ENCODE results near the gene AACS.
"Not testable (repeated sequence)": the region's sequence is repeated elsewhere in the genome, so short reads cannot be mapped to it uniquely, and the experiment has no call there.

Gene AACS

DNA sequence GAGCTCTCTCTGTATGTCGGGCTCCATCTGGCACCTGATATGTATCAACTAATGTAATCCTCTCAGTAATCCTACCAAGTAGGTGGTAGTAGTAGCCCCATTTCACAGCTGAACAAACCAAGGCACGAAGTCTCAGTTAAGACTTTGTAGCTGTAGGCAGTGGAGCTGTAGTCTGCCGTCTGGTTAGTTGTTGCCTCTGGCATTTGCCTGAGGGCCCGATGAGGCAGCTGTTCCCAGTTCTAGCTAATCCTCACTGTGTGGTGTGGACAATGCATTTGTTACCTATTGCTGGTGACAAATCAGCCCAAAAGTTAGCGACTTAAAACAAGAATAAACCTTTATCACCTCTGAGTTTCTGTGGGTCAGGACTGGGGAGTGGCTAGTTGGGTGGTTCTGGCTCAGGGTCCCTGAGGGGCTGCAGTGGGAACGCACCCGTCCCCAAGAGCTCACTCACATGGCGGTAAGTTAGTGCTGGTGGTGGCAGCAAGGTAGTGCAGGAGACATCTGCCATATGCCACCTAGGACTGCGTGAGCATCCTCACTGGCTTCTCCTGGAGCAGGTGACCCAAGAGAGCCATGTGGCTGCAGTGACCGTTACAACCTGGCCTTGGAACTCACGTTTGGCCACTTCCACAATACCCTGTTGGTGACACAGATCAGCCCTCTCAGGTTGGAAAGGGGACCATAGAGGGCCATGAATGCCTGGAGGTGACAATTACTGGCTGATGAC, 5.6 kb downstream of the AACS start:
- Mint-ChIP-seq H3K9me3 (no peaks in the 10 kb centered on the region), H3K27ac (no peak overlapping the region), H3K4me1 (peaks cover 20% of the 10 kb centered on the region), H3K4me3 (no peak overlapping the region), H3K27me3 (no peaks in the 10 kb centered on the region), H3K36me3 (ENCODE audit: low read depth) (peaks cover 3% of the 10 kb centered on the region)
- ATAC-seq (no peak), DNase-seq (no peak)

DNA sequence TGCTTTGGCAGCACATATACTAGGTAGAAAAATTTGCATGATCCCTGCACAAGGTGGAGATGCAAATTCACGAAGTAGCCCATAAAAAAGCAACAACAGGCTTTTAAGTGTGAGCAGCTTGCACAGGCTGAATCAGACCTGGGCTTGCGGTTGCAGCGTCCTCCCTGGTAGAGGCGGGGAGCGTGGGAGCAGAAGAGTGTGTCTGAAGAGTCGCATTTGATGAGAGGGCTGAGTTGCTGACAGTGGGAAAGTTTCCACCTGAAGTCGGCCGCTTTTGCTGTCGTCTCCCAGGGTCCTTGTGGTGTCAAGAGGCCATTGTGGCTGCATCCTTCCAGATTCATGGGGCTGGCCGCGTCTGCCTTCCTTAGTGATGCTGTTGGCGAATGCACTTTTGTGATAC, 6.2 kb downstream of the AACS start:
- Mint-ChIP-seq H3K4me3 (no peak overlapping the region), H3K9me3 (no peaks in the 10 kb centered on the region), H3K4me1 (peaks cover 18% of the 10 kb centered on the region), H3K36me3 (ENCODE audit: low read depth) (peaks cover 8% of the 10 kb centered on the region), H3K27me3 (no peaks in the 10 kb centered on the region), H3K27ac (no peak overlapping the region)
- ATAC-seq, result no peak
- no peak for DNase-seq

DNA sequence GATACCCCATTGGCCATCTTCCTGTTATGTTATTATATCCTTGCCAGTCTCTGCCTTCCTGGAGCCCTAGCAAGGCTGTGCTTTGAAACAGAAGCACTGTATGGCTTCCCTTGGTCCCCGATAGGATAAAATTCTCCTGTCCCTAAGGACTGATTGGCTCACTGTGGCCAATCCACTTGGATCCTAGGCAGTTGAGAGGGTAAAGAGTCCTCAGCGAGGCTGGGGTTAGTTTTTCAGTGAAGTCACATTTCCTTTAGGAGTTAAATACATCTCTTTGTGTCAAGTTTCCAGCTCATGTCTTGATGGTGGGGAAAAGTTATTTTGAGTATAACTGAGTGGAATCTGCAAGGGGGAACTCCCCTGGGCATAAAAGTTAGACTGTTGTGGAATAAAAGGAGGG, 7.3 kb downstream of the AACS start:
- no peak overlapping the region for H3K27ac Mint-ChIP-seq

DNA sequence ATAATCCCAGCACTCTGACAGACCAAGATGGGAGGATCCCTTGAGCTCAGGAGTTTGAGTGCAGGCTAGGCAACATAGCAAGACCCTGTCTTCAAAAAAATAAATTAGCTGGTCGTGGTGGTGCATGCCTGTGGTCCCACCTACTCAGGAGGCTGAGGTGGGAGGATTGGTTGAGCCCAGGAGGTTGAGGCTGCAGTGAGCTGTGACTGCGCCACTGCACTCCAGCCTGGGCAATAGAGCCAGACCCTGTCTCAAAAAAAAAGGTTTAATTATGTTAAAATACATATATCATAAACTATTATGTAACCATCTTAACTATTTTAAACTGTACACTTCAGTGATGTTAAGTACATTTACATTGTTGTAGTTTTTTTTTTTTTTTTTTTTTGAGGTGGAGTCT, 9.1 kb downstream of the AACS start:
- ATAC-seq; H3K27ac Mint-ChIP-seq; H3K36me3 Mint-ChIP-seq (ENCODE audit: low read depth); H3K27me3 Mint-ChIP-seq; H3K9me3 Mint-ChIP-seq; H3K4me3 Mint-ChIP-seq; DNase-seq: not testable (repeated sequence)
- H3K4me1 Mint-ChIP-seq, result peaks cover 11% of the 10 kb centered on the region

More for the DNA sequence above, 7.3 kb downstream of the AACS start:
- Mint-ChIP-seq H3K27me3 (no peaks in the 10 kb centered on the region), H3K9me3 (no peaks in the 10 kb centered on the region), H3K36me3 (ENCODE audit: low read depth) (peaks cover 8% of the 10 kb centered on the region), H3K4me3 (no peak overlapping the region), H3K4me1 (peaks cover 11% of the 10 kb centered on the region)
- no peak for DNase-seq
- ATAC-seq, result no peak

DNA sequence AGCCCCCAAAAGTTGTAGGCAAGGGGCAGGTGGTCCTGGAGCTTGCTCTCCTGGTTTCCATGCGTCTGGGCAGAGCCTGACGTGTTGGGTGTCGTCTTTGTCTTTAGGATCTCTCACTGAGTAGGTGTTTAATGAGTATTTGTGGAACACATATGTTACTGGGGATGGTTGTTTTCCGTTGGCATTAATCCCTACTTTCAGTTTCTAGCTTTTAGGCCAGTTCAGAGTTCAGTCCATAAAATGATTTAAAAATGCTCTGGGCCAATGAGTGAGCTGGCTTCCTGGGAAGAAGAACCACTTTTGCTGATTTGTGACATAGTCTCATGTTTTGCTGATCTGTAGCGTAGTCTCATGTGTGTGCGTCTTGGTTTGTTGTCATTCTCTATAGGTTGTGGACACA, 10.9 kb downstream of the AACS start:
- H3K27me3 Mint-ChIP-seq, result no peaks in the 10 kb centered on the region
- H3K36me3 Mint-ChIP-seq (ENCODE audit: low read depth), result peaks cover 10% of the 10 kb centered on the region
- H3K4me1 Mint-ChIP-seq, result peaks cover 11% of the 10 kb centered on the region
- H3K4me3 Mint-ChIP-seq, result no peak overlapping the region
- H3K27ac Mint-ChIP-seq, result no peak overlapping the region
- no peak for ATAC-seq
- DNase-seq, result no peak
- H3K9me3 Mint-ChIP-seq, result no peaks in the 10 kb centered on the region

DNA sequence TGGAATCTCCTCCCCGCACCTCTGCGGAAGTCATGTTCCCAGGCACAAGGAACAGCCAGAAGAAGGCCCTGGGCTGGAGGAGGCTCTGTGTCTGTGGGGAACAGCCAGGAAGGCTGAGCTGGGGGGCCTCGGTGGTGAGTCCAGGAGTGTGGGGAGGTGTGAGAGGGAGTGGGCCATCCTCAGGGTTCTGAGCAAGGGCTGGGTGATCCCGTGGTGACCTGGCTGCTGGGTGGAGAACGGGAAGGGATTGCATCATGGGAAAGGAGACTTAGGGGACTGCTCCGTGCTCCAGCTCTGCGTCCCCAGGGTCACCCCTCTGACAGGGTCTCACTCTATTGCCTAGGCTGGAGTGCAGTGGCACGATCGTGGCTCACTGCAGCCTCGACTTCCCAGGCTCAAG, 13.8 kb downstream of the AACS start:
- Mint-ChIP-seq H3K27me3 (no peaks in the 10 kb centered on the region), H3K9me3 (no peaks in the 10 kb centered on the region), H3K4me1 (peaks cover under 1% of the 10 kb centered on the region), H3K27ac (no peak overlapping the region), H3K36me3 (ENCODE audit: low read depth) (peaks cover 14% of the 10 kb centered on the region), H3K4me3 (no peak overlapping the region)
- no peak for ATAC-seq
- DNase-seq, result no peak

DNA sequence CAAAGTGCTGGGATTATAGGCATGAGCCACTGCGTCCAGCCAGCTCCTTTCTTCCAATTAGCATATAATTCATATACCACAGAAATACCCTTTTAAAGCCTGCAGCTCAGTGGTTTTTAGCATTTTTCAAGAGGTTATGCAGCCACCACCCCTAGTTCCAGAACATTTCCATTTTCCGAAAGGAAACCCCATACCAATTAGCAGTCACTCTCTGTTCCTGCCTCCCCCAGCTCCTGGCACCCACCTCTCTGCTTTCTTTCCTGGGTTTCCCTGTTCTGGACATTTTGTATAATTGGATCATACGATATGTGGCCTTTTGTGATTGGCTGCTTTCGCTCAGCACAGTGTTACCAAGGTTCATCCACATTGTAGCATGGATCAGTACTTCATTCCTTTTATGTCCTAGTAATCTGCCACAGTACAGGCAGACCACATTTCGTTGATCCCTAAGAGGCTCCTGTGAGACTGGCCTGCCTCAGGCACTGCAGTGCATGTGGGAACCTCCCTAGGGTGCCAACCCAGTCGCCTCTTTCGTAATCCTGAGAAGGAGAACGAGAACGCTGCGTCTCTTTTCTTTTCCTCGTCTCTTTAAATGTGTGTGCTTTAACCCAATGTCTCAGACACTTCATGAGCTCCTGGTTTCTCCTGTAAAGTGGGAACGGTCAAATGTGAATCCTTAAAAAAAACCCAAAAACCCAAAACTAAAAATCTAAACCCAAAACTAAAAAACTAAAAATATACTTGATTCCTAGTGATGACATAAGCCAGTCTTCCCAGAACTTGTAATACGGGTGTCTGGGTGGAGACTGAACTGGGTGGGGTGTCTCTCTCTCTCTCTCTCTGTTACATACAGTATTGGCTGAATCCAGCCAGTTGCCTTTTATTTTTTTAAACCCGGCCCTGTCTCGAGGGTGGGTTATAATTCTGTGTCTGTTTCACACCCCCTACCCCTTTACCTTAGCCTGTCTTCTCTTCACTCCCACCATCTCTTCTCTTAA, 14.7 kb downstream of the AACS start:
- Mint-ChIP-seq H3K27ac (no peak overlapping the region), H3K9me3 (no peaks in the 10 kb centered on the region), H3K4me1 (no peaks in the 10 kb centered on the region), H3K27me3 (no peaks in the 10 kb centered on the region), H3K36me3 (ENCODE audit: low read depth) (peaks cover 14% of the 10 kb centered on the region), H3K4me3 (no peak overlapping the region)
- ATAC-seq (no peak), DNase-seq (no peak)

DNA sequence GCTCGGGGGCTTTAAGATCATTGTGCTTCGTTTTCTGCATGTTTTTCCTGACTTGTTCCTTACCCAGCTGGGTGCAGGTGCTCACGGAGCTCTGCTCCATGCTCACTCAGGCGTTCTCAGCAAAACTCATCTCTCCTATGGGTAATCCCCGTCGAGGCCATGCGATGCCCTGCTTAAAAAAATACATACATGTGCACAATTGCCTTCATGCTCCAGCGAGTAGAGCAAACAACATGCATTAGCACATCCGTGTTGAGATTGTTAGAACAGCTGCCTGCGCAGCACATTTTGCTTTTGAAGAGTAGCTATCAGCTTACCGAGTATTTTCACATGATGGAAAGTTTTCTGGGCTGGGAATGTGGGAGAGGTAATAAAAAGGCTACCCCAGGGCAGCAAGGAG, 16.2 kb downstream of the AACS start:
- H3K4me3 Mint-ChIP-seq, result no peak overlapping the region
- H3K27me3 Mint-ChIP-seq, result no peaks in the 10 kb centered on the region
- H3K36me3 Mint-ChIP-seq (ENCODE audit: low read depth), result peaks cover 11% of the 10 kb centered on the region
- DNase-seq, result no peak
- no peaks in the 10 kb centered on the region for H3K9me3 Mint-ChIP-seq
- no peak overlapping the region for H3K27ac Mint-ChIP-seq
- no peak for ATAC-seq
- H3K4me1 Mint-ChIP-seq, result no peaks in the 10 kb centered on the region

DNA sequence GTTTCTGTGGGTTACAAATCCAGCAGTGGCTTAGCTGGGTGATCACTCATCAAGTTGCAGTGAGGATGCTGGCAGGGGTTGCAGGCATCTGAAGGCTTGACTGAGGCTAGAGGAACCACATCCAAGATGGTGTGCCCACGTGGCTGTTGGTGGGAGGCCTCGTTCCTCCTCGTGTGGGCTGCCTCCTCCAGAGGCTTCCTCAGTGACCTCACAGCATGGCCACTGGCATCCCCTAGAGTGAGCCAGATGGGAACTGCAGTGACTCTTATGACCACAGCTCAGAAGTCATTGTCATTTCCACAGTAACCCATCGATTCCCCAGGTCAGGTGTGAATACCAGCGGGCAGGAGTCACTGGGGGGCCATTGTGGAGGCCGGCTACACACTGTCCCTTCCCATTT, 17.8 kb downstream of the AACS start:
- H3K36me3 Mint-ChIP-seq (ENCODE audit: low read depth), result peaks cover 14% of the 10 kb centered on the region
- H3K4me3 Mint-ChIP-seq, result no peak overlapping the region
- H3K27me3 Mint-ChIP-seq, result no peaks in the 10 kb centered on the region
- H3K27ac Mint-ChIP-seq, result no peak overlapping the region
- ATAC-seq, result no peak
- no peaks in the 10 kb centered on the region for H3K9me3 Mint-ChIP-seq
- no peak for DNase-seq
- H3K4me1 Mint-ChIP-seq, result no peaks in the 10 kb centered on the region

DNA sequence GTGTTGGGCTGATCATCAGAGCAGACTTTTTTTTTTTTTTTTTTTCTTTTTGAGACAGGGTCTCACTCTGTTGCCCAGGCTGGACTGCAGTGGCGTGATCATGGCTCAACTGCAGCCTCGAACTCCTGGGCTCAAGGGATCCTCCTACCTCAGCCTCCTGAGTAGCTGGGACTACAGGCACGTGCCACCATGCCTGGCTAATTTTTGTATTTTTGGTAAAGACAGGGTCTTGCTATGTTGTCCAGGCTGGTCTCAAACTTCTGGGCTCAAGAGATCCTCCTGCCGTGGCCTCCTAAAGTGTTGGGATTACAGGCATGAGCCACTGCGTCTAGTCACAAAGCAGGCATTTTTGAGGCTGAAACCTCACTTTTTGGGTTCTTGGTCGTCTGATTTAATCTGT, 23.0 kb downstream of the AACS start:
- not testable (repeated sequence) for H3K36me3 Mint-ChIP-seq (ENCODE audit: low read depth); H3K27ac Mint-ChIP-seq; DNase-seq; H3K4me3 Mint-ChIP-seq; H3K9me3 Mint-ChIP-seq; ATAC-seq; H3K27me3 Mint-ChIP-seq; H3K4me1 Mint-ChIP-seq

DNA sequence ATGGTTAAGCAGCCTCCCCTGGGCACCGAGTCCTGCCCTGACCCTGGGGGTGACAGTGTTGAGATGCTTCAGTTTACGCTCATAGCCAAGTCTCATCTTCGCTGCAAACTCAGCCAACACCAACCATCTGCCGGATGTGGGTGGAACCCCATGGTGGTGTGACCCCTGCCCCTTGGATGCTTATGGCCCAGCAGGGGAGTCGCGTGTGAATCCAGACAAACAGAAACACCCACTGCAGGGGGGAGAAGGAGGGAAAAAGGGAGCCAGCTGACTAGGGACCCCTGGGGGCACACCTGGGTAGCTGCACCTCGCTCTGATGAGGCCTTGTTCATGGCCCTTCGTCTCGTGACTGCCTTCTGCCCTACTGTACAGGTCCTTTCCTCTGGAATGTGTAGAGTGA, 23.8 kb downstream of the AACS start:
- no peak overlapping the region for H3K27ac Mint-ChIP-seq
- H3K4me3 Mint-ChIP-seq, result no peak overlapping the region
- no peaks in the 10 kb centered on the region for H3K27me3 Mint-ChIP-seq
- H3K4me1 Mint-ChIP-seq, result no peaks in the 10 kb centered on the region
- ATAC-seq (no peak), DNase-seq (no peak)
- peaks cover 7% of the 10 kb centered on the region for H3K36me3 Mint-ChIP-seq (ENCODE audit: low read depth)
- H3K9me3 Mint-ChIP-seq, result no peaks in the 10 kb centered on the region

DNA sequence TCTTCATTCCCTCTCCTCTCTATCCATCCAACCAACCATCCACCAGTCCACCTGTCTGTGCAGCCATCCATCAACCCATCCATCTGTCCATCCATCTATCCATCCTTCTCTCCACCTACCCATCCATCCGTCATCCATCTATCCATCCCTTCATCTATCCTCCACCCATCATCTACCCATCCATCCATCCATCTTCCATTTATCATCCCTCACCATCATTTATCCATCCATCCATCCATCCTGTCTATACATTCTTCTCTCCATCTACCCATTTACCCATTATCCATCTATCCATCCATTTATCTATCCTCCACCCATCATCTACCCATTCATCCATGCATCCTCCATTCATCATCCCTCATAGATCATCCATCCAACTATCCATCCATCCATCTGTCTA, 24.4 kb downstream of the AACS start:
- Mint-ChIP-seq H3K9me3 (no peaks in the 10 kb centered on the region), H3K4me1 (no peaks in the 10 kb centered on the region), H3K36me3 (ENCODE audit: low read depth) (peaks cover 7% of the 10 kb centered on the region), H3K27me3 (no peaks in the 10 kb centered on the region), H3K4me3 (no peak overlapping the region), H3K27ac (no peak overlapping the region)
- no peak for ATAC-seq
- no peak for DNase-seq

DNA sequence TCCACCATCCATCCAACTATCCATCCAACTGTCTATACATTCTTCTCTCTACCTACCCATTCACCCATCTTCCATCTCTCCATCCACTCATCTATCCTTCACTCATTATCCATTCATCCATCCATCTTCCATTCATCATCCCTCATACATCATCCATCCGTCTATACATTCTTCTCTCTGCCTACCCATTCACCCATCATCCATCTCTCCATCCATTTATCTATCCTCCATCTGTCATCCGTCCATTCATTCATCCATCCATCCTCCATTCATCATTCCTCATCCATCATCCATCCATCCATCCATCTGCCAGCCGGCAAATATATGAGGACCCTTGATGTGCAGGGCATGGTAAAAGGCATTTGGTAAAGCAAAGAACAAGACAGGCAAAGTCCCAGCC, 25.2 kb downstream of the AACS start:
- Mint-ChIP-seq H3K4me1 (no peaks in the 10 kb centered on the region), H3K36me3 (ENCODE audit: low read depth) (peaks cover 7% of the 10 kb centered on the region), H3K4me3 (no peak overlapping the region), H3K27me3 (no peaks in the 10 kb centered on the region), H3K9me3 (no peaks in the 10 kb centered on the region), H3K27ac (no peak overlapping the region)
- ATAC-seq (no peak), DNase-seq (no peak)

DNA sequence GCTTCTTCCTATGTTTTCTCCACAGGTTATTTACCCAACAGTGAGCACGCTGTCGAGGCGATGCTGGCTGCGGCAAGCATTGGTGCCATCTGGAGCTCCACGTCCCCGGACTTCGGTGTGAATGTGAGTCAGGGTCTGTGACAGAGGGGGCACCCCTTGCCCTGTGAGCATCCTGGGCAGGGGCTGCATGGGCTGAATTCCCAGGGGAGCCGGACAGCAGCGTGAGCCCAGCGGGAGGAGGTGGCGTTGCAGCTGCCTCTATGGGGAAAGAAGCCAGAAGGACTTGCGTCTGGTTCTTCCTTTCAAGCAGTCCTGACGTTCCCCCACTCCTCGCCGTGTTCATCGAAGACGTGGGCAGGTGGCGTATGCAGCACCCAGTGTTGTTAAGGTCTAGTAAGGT, 26.2 kb downstream of the AACS start:
- Mint-ChIP-seq H3K4me3 (no peak overlapping the region), H3K27me3 (no peaks in the 10 kb centered on the region), H3K36me3 (ENCODE audit: low read depth) (peaks cover 5% of the 10 kb centered on the region), H3K27ac (no peak overlapping the region), H3K4me1 (no peaks in the 10 kb centered on the region), H3K9me3 (no peaks in the 10 kb centered on the region)
- DNase-seq, result no peak
- no peak for ATAC-seq

All from activated naive CD8-positive, alpha-beta T cell treated with anti-CD3 and anti-CD28 coated beads, Interleukin-2, amount 50 U/mL, for 24 hours (primary cell).